ENCODE measurements around the gene RNF225.
A peak's percentile ranks its signal among the peaks of the same experiment; 100 is the strongest.
"Not testable (repeated sequence)": the region's sequence is repeated elsewhere in the genome, so short reads cannot be mapped to it uniquely, and the experiment has no call there.

The RNF225 gene

DNA sequence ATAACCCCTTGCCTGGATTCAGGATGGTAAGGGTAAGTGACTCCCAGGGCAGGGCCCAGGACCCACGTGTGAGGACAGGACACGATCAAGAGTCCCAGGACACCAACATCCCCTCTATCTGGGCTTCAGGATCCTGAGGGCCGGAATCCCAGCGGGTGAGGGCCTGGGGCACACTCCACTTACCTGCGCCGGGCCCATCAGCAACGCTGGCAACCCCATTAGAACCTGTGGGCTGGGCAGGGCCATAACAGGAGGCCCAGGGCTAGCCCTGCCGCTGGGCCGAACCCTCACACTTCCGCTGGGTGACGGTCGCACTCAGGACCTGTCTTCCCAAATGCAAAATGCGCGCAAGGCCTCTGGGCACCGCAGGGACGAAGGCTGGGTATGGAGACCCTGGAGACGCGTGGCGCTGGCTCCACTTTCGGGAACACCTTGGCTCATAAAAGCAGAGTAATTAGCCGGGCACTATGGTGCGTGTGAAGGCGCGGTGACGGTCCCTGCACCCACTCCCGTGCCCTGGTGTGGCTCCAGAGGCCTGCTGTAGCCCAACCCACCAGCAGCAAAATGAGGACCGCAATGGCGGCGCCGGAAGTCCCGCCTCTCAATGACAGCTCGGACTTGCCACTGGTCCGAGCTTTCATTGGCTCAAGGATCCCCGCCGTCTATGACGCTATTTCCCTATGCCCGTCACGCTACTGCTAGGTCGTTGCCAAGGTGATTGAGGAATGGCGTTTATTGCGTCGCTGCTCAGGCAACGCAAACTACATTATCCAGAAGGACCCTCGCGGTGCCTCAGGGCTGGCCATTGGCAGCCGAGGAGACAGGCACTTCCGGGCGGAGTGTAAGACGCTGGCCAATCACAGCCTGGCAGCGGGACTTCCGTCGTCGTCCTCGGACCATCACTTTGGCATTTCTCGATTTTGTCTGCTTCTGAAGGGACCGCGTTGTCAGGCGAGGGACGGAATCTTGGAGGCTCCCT, 44.4 kb downstream of the RNF225 start, which contains the start of gene ZNF132:
TSS of gene ZNF132 (minus strand) at position 578 of the 979 bp plus-strand sequence. CDS start at position 246, 332 bp downstream.
- TF ChIP-seq ZNF274 (IDR thresholded peaks at IDR 0.05; ENCODE audit: low read depth, low read length) = no peak
- H3K4me3 ChIP-seq (ENCODE audit: low read length) = peak within 1 kb of the TSS; percentile 69; the same call in 1 of the 2 replicates

DNA sequence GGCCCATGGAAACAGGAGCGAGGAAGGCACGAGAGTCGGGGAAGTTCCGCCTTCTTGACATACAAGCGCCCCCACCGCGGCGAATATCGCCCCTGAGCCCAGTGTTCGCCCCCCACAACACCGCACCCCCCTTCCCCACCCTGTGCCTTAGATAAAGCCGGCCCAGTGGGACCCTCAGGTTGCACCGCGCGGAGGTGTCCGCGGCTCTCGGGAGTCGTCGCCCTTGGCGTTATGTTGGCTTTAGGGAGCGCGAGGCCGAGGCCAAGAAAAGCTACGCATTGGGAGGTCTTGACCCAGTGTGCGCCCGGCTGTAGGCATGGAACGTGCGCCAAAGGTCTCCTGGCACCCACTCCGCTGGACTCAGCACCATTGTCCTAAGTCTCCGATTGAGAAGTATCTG, 45.1 kb downstream of the RNF225 start:
- H3K4me3 ChIP-seq (ENCODE audit: low read length) = peak overlapping the region; percentile 48; the same call in 1 of the 2 replicates
- no peak for TF ChIP-seq ZNF274 (IDR thresholded peaks at IDR 0.05; ENCODE audit: low read depth, low read length)

GRCh38 chr19:58442986-58443385, 47.5 kb downstream of the RNF225 start:
- not testable (repeated sequence) for H3K4me3 ChIP-seq (ENCODE audit: low read length)

Measured in GM08714 (cell line).